Embryonic facial prominence (tissue), 1 donor: Measurements from ENCODE around the gene CRMP1.

Experiments used
- DNase-seq: peaks from one replicate; pipeline ENCODE4 v3.0.0-alpha.2; 2016; ENCODE audit errors: extremely low spot score

The CRMP1 gene

DNA sequence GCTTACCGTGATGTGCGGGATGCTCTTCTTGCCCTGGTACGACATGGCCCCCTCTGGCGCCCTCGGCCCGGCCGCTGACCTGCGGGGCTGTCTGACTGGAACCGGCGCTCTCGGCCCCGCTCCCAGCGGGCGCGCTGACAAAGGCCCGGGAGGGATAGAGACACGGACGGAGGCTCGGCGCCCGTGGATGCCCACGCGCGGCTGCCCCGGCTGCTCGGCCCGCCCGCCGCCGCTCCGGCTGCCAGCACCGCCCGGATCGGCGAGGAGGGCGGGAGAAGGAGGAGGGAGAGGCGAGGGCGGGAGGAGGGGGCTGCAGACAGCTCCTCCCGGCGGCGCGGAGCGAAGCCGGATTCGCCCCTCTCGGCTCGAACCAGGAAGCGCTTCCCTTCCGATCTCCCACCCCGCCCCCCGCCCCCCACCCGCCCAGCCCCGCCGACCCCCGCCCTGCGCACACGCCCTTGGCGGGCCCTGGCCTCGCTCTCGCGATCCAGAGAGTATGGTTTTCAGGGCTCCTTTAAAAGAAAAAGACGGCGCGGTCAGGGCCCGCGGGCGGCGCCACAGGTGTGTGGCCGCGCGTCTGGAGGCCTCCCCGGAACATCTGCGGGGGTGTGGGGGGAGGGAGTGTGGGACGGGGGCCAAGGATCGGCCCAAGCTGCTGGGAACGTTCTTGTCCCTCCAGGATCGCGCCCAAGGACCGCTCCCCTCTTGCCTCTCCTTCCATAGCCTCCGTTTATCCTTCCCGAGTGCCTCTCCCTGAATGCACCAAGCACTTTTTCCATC is 4.5 kb downstream of the CRMP1 start:
- no peak for DNase-seq

DNA sequence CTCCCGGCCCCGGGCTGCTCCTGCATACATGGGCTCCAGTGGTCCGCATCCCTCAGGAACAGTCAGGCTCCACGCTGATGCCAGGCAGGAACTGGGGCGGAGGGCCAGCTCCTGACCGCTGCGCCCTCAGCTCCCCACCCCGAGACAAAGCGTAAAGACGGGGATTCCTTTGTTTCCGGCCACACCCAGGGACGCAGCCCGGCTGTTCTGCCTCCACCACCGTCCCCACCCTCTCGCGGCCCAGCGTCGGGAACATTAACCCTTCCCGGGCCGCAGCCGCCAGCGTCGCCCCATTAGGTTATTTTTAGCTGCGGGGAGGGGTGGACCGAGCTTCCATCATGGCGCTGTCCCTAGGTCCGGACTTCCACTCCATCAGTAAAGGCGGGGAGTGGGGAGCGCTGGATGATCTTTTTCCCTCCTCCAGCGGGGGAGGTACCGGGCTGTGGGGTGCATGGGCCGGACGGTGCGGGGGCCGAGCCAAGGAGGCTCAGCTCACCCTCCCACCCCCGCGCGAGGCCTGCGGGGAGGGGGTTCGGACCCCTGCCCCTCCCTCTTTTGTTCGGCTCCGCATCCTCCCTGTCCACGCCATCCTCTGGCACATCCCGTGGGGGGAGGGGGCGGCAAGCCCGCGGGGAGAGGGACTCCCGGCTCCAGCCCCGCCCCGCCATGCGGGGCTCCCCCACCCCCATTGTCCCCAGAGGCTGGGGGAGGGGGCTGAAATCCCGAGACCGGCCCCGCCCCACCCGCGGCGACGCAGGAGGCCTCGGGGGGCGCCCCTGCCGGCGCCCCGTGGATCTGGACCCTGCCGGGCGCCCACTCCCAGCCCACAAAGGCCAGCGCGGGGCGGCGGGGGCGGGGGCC is 5.3 kb downstream of the CRMP1 start:
- DNase-seq = no peak

DNA sequence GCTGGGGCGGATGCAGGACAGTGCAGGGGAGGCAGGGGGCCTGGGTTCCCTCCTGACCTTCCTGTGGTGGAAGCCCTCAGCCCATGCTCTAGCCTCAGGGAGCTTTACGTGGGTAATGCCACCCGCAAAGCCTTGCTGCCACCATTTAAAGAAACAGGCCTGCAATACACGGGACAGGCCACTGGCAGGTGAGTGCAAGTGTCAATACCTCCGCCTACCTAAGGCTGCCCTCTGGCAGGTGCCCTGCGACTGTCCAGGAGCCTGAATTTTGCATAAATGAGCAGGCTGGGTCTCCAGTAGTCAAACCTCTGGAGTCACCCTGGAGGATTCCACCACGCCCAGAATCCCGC is 5.9 kb downstream of the CRMP1 start:
- DNase-seq = no peak

DNA sequence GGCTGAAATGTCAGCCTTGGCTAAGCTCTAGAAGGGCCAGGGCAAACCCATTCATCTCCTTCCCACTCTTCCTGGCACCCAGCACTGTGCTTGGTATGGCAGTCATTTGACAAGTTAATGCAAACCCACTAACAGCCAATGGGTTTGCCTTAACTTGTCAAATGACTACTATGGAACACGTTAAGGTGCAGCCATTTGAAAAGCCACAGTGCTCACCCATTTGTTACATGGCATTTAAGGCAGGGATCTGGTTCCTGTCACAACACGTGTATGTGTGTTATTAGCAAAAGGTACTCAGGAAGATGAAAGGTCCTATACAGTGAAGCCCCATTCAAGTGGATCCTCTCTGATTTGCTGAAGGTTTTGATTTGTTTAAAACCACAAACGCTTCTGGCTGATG is 7.2 kb downstream of the CRMP1 start:
- DNase-seq = no peak

DNA sequence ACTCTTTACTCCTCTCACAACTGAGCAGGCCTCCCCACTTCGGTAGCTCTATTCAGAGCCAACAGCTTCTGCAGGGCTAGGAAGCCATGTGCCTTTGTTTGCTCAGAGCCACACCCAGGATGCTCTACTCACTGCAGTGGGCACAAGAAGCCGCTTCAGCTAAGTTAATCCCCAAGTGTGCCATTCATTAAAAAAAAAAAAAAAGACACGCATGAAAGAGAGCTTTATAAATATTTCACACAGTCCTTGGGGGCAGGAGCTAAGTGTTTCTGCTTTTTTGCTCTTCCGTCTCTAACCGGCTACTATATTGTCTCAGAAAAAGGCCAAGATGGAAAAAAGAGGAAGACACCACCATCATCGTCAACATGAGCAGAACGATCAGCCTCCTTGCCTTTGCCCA is 8.1 kb downstream of the CRMP1 start:
- no peak for DNase-seq

DNA sequence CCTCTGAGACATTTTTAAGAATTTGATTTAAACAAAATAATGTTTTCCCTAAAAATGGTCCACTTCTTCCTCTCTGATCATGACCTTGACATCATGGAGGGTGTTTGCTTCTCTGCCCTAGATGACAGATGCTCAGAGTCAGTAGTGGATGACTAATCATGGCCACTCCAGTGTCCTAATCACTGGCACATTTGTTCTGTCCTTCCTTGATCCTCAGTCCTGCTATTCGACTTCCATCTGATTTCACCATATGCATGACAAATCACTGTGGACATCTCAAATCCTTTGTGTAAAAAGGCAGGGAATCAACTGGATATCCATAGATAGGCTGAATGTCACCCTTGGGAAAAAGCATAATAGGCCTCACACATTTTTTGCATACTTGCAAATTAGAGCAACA is 9.0 kb downstream of the CRMP1 start:
- DNase-seq = no peak

DNA sequence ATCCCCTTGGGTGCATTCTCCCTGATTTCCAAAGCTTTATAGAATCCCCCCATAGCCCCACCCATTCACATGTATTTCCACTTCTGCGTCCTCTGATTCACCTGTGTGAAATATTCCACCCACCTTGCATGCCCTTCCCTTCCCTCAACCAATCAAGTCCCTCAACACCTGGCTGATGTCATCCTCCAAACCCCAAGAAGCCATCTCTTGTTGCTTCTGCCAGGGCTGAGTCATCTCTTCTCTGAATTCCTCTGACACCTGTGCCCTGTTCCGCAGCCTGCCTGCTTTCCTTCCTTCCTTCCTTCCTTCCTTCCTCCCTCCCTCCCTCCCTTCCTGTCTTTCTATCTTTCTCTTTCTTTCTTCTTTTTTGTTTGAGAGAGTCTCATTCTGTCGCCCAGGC is 9.9 kb downstream of the CRMP1 start:
- DNase-seq = no peak

DNA sequence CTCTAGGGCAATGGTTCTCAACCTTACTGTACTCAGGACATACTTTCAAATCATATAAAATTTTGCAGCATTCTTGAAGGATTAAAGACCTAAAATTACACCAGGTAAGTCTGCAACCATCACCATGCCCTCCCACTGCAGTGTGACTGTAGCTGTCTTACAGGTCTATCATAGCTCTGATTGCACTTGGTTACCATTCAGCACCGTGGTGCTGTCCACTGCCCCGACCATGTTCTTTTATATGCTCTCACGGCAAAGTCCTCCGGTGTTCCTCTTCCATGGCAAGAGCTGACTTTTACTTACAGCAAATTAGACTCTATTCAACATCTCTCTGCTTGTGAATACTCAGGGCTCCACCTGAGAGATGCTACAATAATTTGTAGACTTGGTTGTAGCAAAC is 11.5 kb downstream of the CRMP1 start:
- no peak for DNase-seq

DNA sequence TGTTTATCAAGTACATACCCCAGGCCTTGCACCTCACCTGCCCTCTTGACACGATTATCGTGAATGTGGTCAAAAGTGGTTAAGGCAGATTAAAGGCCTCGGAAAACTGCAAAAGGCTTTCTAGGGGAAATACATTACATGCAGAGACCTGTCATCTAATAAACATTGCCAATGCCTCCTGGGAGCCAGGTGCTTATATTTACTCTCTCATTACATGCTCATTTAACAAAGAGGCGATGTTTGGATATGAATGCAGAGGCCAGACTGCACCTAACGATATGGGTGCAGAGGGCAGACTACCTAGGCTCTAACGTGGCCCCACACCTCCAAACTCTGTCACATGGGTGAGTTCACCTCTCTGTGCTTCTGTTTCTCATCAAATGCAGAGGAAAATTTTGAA is 14.5 kb downstream of the CRMP1 start:
- no peak for DNase-seq

DNA sequence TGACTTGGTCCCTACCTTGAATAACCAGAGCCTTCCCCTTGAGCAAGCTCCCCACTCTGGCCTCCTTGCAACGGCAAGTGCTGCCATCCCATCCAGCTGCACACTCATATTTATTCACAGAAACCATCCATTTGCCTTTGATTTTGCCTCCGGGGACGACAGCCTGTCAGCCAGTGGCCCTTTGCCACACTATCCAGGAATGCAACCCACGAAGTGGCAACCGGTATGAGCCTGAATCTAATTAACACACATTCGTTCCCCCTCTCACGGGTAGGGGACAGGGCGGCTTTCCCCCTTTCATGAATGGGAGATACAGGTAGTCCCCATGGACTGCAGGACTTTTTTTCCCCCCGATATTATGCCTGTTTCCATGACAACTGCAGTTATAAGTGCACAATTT is 15.5 kb downstream of the CRMP1 start:
- no peak for DNase-seq

DNA sequence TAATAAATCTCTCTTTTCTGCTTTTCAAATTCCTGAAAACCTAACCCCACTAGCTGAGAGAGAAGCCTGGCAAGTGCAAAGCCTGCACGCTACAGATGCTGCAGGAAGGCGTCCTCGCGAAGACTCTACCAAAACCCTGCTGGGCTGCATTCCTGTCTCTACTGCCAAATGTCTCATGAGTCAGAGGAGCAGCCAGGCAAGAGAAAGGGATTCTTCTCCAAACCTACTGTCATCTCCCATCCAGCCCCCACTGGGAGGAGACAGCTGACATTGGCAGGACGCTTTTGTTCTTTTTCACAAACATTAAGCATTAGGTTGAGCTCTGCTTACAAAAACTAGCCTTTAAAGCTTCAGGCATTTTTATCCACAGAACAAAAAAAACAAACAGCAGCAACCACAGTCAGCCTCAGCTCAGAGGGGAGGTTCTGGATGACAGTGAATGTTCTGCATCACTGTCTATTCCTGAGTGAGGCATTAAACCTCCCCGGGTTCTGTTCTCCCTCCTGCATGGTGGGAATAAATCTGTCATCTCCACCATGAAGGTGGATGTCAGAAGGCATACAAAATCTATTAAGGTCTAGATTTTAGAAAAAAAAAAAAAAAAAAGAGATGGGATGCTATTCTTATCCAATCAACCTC is 18.0 kb downstream of the CRMP1 start:
- no peak for DNase-seq

DNA sequence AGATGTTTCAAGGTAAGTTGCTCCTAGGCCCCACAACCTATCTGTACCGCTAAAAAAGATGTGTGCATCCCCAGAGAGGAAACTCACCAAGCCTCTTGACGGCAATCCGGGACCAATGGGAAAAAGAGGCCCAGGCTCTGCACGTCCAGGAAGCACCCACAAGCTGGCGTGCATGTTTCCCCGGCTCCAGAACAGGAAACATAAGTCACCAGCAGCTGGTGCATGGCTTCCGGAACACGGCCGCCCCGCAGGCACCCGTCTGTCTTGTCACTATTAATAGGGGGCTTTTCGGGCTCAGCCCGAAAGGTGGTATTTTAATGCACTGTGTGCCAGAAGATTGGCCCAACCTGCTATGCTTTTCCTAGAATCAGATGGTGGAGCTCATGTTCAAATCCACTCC is 22.2 kb downstream of the CRMP1 start:
- no peak for DNase-seq

DNA sequence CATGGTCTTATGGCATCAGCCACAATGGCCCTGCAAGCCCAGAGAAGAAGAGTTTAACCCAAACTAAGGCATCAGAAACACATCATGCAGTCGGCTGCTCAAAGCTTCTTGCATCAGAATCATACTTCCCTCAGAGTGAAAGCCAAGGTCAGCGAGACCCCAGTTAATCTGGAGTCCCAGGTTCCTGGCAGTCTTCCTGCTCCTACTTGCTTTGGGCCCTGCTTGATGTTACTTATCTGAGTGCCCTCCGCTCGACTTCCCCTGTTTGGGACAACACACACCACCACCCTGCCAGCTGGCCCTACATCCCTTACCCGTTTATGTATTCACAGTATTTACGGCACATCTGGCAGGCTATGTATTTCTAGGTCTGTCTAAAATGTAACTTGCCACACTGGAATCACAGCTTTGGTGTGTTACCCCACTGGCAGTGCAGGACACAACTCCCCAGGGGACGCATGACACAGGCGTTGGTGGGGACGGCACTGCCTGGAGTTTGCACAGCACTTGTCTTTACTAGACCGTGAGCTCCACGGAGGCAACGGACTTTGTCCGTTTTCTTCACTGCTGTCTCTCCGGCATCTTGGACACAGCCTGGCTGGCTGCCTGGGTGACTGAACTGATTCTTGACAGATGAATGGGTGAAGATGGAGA is 22.8 kb downstream of the CRMP1 start:
- no peak for DNase-seq

DNA sequence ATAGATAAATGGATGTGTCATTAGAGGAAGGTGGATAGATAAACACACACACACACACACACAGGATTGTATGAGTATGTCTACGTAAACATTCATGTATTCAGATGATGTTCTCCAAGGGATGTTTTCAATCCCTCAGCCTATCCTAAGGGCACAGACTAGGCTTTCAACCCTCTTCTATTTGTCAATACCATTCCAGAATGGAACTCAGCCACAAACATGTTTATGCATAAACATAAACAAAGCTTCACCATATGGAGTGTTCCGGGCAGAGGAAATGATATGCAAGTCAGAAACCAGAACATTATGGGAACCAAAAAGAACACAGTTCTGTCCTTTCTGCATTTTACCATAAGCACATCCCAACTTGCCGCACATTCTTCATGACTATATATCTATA is 25.0 kb downstream of the CRMP1 start:
- no peak for DNase-seq

DNA sequence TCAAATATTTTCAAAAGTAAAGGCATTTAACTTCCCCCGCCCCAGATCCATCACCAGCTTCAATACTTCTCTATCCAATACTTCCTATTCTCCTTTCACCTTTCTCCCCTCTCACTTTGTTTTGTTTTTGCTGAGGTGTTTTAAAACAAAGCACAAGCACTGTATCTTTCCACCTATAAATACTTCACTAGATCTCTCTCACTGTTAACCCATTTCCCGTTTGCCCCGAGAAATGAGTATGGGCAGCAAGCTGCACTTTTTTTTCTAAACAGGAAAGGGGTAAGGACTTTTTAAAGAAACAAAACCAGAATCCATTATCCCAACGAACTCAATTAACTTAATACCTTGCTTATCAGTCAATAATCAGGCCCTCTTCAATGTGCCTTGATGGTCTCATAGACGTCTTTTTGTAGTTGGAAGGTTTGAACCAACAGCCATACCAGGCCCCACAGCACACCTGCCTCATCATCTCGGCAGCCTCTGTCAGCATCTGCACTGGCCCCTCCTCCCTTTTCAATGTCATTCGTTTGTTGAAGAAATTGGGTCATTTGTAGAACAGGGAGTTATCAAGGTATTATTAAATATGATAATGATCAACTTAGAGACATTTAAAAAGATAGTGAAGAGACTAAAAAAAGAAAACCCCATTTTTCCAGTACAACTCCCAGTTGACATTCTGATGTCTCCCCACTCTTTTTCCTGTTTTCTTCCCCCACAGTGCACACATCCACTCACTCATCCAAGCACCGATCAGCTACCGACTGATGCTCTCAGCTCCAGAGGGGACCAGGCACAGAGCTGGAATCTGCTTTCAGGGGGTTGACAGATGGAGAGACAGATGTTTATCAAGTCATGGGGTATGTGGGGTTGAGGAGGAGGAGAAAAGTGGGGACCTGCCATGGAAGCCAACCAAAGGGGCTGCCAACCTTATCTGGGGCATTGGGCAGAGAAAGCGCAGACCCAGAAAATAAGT is 25.8 kb downstream of the CRMP1 start:
- DNase-seq = no peak

DNA sequence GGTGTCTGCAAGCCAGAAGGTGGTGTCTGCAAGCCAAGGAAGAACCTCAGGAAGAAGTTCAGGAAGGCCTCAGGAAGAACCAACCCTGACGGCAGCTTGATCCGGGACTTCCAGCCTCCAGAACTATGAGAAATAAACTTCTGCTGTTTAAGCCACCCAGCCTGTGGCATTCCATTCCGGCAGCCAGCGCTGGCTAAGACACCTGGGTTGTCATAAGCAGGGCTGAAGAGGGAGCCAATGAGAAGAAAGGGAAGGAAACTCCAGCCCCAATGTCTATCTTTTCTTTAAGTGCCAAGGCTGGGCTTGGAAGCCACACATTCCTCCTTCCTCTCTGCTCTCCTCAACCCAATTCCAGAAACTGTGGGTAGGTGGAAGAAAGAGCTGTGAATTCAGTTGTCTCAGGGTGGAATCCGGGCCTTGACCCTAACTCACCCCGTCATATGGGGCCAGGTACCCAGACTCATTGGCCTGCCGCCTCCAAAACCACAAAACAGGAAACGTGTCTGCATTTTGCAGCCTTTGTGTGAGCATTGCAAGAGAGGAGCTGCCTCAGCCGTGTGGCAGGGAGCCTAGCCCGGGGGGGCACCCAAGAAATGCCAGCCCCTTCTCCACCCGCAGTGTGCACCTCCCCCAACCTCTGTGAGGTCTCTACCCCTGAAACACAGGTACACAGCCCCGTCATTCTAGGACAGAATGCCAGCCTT is 26.8 kb downstream of the CRMP1 start:
- DNase-seq = no peak

DNA sequence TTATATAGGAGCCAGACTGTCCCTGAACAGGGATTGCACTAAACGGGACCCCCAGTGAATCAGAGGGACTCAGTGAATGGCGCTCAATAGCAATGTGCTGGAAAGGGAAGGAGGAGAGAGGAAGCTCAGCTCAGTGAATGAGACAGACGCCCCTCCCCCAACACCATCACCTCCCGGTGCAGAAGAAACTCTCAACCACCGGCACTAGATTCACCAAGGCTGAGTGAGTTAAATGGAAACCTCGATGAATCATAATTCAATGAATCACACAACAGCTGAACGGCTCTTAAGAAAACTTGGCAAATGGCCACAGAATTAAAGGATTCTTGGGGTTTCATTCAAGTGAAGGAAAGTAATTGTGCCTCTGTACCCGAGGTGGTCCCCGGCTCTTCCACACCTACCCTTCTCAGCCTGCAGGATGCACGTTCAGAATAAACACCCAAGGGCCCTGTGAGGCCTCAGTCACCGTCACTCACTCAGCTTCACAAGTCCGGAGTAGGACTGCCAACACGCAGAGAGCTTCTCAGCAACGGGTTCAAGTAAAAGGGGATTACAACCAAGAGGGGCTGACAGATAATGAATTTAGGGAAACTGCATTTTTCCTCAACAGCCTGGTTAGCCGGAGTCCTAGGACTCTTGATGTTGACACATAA is 29.3 kb downstream of the CRMP1 start:
- DNase-seq = no peak

DNA sequence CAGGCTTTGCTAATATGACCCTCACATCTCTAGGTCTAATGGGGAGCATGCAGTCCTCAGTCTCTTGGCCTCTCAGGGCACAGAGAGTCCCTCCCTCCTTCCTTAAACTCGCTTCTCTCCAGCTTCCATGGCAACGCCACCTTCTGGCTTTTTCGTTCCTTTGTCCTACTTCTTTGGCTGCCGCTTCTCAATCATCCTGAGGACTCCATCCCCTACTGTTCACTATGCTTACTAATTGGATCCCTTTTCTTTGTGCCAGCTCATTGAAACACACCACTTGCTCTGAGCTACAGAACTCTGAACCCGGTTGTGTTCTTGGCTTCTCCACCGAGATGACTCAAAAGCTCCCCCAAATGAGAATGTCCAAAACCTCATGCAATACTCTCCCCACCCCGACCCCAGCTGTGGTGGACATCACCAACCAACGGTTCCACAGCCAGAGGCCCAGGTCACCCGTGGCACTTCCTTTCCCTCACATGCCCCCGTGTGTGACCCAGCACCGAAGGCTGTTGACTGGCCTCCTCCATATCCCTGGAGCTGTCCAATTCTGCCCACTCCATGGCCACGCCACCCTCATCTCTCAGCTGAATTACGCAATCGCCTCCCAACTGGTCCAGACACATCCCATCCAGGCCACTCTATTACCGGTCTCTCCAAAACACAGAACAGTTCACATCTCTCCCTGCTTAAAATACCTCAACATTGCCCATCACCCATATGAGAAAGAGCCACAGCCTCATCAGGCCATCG is 34.7 kb downstream of the CRMP1 start:
- DNase-seq = no peak

DNA sequence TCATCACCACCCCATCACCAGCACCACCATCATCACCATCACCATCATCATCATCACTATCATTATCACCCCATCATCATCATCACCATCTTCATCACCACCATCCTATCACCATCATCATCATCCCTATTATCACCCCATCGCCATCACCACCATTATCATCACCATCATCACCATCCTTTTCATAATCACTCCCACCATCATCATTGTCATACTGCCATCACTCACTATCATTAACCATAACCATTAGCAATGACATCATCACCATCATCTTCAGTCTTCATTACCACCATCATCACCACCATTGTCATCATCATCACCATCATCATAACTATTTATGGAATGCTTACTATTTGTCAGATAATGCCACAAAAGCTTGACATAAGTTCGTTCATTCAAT is 35.7 kb downstream of the CRMP1 start:
- no peak for DNase-seq
